ENCODE results near the gene ADGRF4. TPM values are rescaled to one million over a fixed set of nuclear protein-coding genes. Genes with fewer than 3 reads are reported as not detected.

ADGRF4 gene
- total and polyA plus RNA-seq, 2 of the 8 experiments (the other 6 are each of a cell fraction or from before 2014, with no cell fraction given), result 0.02 TPM; not detected in 1

DNA sequence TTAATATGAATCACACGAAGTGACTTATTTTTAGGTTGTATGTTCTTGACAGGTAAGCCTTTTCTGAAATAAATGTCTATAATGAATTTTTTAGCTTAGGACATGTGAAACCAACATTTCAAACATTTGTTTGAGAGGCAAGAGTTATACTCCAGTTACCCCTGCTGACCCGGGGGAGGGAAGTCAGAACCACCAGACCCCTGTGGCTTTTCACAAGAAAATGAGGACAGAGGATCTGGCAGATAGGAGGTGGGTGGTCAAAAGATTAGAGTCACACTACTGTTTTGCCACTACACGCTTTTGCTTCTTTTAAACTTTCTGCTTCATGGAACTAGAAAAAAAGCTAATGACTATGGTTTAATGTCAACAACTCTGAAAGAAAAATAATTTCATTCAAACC lies 27.5 kb upstream of the ADGRF4 start:
- H2AFZ ChIP-seq (ENCODE audit: low read length), result no peak overlapping the region
- no peak overlapping the region for H2BK12ac ChIP-seq (ENCODE audit: low read depth, low read length)
- ChIA-PET POLR2A (ENCODE audit: partially characterized antibody) (no interaction called here), CTCF (ENCODE audit: partially characterized antibody) (no interaction called here)
- no peak overlapping the region for H2BK15ac ChIP-seq (ENCODE audit: low read length)
- no peak overlapping the region for H3K27ac ChIP-seq (ENCODE audit: low read depth, low read length)
- no peaks in the 10 kb centered on the region; the same call in 1 of the 2 replicates for H3K23me2 ChIP-seq (ENCODE audit: low read depth, low read length)
- no peak overlapping the region for H3K23ac ChIP-seq (ENCODE audit: insufficient read length)
- no peaks in the 10 kb centered on the region for H3K79me1 ChIP-seq (ENCODE audit: low read depth, low read length)
- H3K4me1 ChIP-seq (replicated peaks in 1 of 4; ENCODE audit: control insufficient read depth in 3 of 4, insufficient read depth in 4 of 4, low read length in 3 of 4), result peaks cover 0 to 9% (median 3%) of the 10 kb centered on the region in 4 experiments; a peak in 5 of 7 replicates
- H3K27me3 ChIP-seq (replicated peaks in 1 of 4; ENCODE audit: control insufficient read depth in 3 of 4, extremely low read depth in 1 of 4, insufficient read depth in 3 of 4, low read length in 3 of 4), result no peaks in the 10 kb centered on the region
- H2BK20ac ChIP-seq (ENCODE audit: low read length), result no peak overlapping the region
- H3K18ac ChIP-seq (ENCODE audit: extremely low read depth, low read length), result no peak overlapping the region
- no peak overlapping the region for H2BK120ac ChIP-seq (replicated peaks; ENCODE audit: low read depth, low read length)
- TF ChIP-seq, protein P1, sequence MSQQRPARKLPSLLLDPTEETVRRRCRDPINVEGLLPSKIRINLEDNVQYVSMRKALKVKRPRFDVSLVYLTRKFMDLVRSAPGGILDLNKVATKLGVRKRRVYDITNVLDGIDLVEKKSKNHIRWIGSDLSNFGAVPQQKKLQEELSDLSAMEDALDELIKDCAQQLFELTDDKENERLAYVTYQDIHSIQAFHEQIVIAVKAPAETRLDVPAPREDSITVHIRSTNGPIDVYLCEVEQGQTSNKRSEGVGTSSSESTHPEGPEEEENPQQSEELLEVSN (IDR thresholded peaks at IDR 0.05), result no peak
- TF ChIP-seq CEBPB (IDR thresholded peaks at IDR 0.05; ENCODE audit: low read depth, low read length), result no peak
- no peak for TF ChIP-seq CBX8 (IDR thresholded peaks at IDR 0.05; ENCODE audit: borderline replicate concordance, low read depth, low read length)
- TF ChIP-seq RAD21 (IDR thresholded peaks at IDR 0.05 in 1 of 2, conservative IDR thresholded peaks at IDR 0.05 in 1 of 2; ENCODE audit: low read depth in 2 of 2, low read length in 2 of 2), result no peak
- TF ChIP-seq, protein P2, sequence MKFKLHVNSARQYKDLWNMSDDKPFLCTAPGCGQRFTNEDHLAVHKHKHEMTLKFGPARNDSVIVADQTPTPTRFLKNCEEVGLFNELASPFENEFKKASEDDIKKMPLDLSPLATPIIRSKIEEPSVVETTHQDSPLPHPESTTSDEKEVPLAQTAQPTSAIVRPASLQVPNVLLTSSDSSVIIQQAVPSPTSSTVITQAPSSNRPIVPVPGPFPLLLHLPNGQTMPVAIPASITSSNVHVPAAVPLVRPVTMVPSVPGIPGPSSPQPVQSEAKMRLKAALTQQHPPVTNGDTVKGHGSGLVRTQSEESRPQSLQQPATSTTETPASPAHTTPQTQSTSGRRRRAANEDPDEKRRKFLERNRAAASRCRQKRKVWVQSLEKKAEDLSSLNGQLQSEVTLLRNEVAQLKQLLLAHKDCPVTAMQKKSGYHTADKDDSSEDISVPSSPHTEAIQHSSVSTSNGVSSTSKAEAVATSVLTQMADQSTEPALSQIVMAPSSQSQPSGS (IDR thresholded peaks at IDR 0.05; ENCODE audit: low read length), result no peak
- no peak for TF ChIP-seq SRF (IDR thresholded peaks at IDR 0.05; ENCODE audit: low read depth, low read length)
- no peak for TF ChIP-seq CBX5 (IDR thresholded peaks at IDR 0.05; ENCODE audit: low read depth, low read length)
- TF ChIP-seq RXRA (IDR thresholded peaks at IDR 0.05; ENCODE audit: insufficient read depth, low read depth, low read length), result no peak
- no peak for TF ChIP-seq ZNF274 (IDR thresholded peaks at IDR 0.05; ENCODE audit: borderline replicate concordance, extremely low read depth, low read length)
- H4K91ac ChIP-seq (replicated peaks; ENCODE audit: insufficient read length, low read length), result no peak overlapping the region
- no peak overlapping the region for H3K4me3 ChIP-seq (ENCODE audit: extremely low read depth in 1 of 4, insufficient read depth in 2 of 4, low read depth in 3 of 4, low read length in 4 of 4)
- no peak overlapping the region for H3K9ac ChIP-seq (replicated peaks in 1 of 4; ENCODE audit: extremely low read depth in 1 of 4, low read depth in 3 of 4, low read length in 3 of 4)
- H3K9me3 ChIP-seq (ENCODE audit: insufficient read depth in 2 of 2, low read depth in 1 of 2, low read length in 1 of 2), result no peaks in the 10 kb centered on the region
- no peaks in the 10 kb centered on the region for H3K36me3 ChIP-seq (ENCODE audit: control insufficient read depth in 2 of 4, insufficient read depth in 4 of 4, low read length in 3 of 4)
- no peak overlapping the region for H4K5ac ChIP-seq (ENCODE audit: insufficient read length, low read depth, low read length)
- DNase-seq (ENCODE audit: low read depth in 1 of 2, low spot score in 2 of 2) (no peak), FAIRE-seq (no peak)
- H3K4ac ChIP-seq (replicated peaks; ENCODE audit: insufficient read length, low read depth, low read length), result no peak overlapping the region
- H3K4me2 ChIP-seq (ENCODE audit: insufficient read depth in 1 of 2, low read depth in 2 of 2, low read length in 2 of 2), result no peak overlapping the region
- no peaks in the 10 kb centered on the region for H3K79me2 ChIP-seq (ENCODE audit: control insufficient read depth in 1 of 2, insufficient read depth in 2 of 2, low read length in 2 of 2)
- 45% methylated on average over 3 of the region's 3 CpGs; no CpG with 5 or more reads in 1 of the 2 experiments for WGBS, 2 experiments (ENCODE audit: extremely low coverage in 1 of 2, insufficient coverage in 1 of 2, insufficient read length in 1 of 2, insufficient replicate concordance in 2 of 2, low coverage in 1 of 2, low lambda C conversion rate in 2 of 2, missing lambda C conversion rate in 1 of 2)
- H2AK5ac ChIP-seq (ENCODE audit: low read depth, low read length), result no peak overlapping the region
- no peak overlapping the region for H3K14ac ChIP-seq (ENCODE audit: insufficient read length)
- no peak overlapping the region for H2BK5ac ChIP-seq (ENCODE audit: low read depth, low read length)
- no peak overlapping the region for H3K56ac ChIP-seq (replicated peaks; ENCODE audit: insufficient read length, low read depth, low read length)
- no peak overlapping the region for H4K8ac ChIP-seq (ENCODE audit: extremely low read depth, insufficient read depth, low read length)
- H4K20me1 ChIP-seq (replicated peaks in 1 of 2; ENCODE audit: control insufficient read depth in 1 of 2, insufficient read depth in 2 of 2, low read length in 2 of 2), result no peaks in the 10 kb centered on the region

All from H1 (cell line).